HCT116 (cell line): ENCODE measurements around the gene KLK8. TPM values are rescaled to one million over a fixed set of nuclear protein-coding genes. Genes with fewer than 3 reads are reported as not detected.

ENCODE experiments used
- ATAC-seq: fragments of 200-7000 bp; cut with Tn5 transposase; 2 replicates; pipeline ENCODE4 v1.9.1; 2020; ENCODE audit warnings: mild to moderate bottlenecking, moderate library complexity
- BruUV-seq: library from RNA; stranded (reverse); fragments of 400-500 nt; replicated peaks from 2 replicates; lab custom pipeline; 2021; lab: Mats Ljungman, UMichigan
- CTCF ChIA-PET: fragments of 300-600 bp; sonication (Branson Sonifier 250); formaldehyde crosslinking; loops from one replicate; lab custom pipeline; 2021; ENCODE audit warnings: antibody characterized with exemption; lab: Charles Lee
- POLR2A ChIA-PET: fragments of 300-600, 350-600 bp; sonication (Branson Sonifier 250); formaldehyde crosslinking; loops from one replicate; lab custom pipeline; 2021; ENCODE audit warnings: antibody characterized with exemption; lab: Charles Lee
- RAD21 ChIA-PET, 2 experiments: fragments of 300-600 bp; sonication (Branson Sonifier 250); formaldehyde crosslinking; loops; one replicate each; lab custom pipeline; 2023; ENCODE audit warnings: low total read pairs in 2 of 2; ENCODE audit not compliant: uncharacterized antibody in 2 of 2, unreplicated experiment in 2 of 2, low non-redundant PET in 1 of 2; lab: Charles Lee
- DNase-seq: peaks from one replicate; pipeline ENCODE4 v3.0.0-alpha.2; 2010; ENCODE audit warnings: low read depth, low spot score
- H2AFZ ChIP-seq: fragments of 200-600 bp; shearing (Covaris generic), sonication (generic); 2 replicates; pipeline ENCODE4 v1.6.1; 2017; ENCODE audit warnings: low read depth, mixed run types, mixed read lengths, antibody characterized with exemption, low read length; ENCODE audit not compliant: poor library complexity, severe bottlenecking
- H3K27ac ChIP-seq: 2 replicates; pipeline ENCODE4 v1.5.1; 2012; ENCODE audit warnings: low read depth, low read length
- H3K27me3 ChIP-seq: fragments of 200-600 bp; sonication (generic); 2 replicates; pipeline ENCODE4 v1.6.1; 2016; ENCODE audit warnings: mixed run types, low read length, mixed read lengths; ENCODE audit not compliant: insufficient read depth
- H3K36me3 ChIP-seq, 2 experiments: fragments of 200-500 bp in 1 of 2; fragments of 200-600 bp in 1 of 2; sonication (Bioruptor generic) in 1 of 2; sonication (generic) in 1 of 2; 2 replicates each; pipeline versions ENCODE4 v1.5.1 to v1.6.1; 2014 to 2016; ENCODE audit warnings: low read length in 2 of 2, inconsistent platforms in 1 of 2, mixed read lengths in 1 of 2, mixed run types in 1 of 2; ENCODE audit not compliant: insufficient read depth in 2 of 2, control insufficient read depth in 1 of 2
- H3K4me1 ChIP-seq, 2 experiments: fragments of 200-600 bp in 1 of 2; sonication (generic) in 1 of 2; 2 replicates each; pipeline versions ENCODE4 v1.5.1 to v1.6.1; 2012 to 2017; ENCODE audit warnings: low read length in 2 of 2, inconsistent platforms in 1 of 2, mild to moderate bottlenecking in 1 of 2, mixed read lengths in 1 of 2, mixed run types in 1 of 2, moderate library complexity in 1 of 2; ENCODE audit not compliant: insufficient read depth in 2 of 2, control insufficient read depth in 1 of 2
- H3K4me2 ChIP-seq: fragments of 200-600 bp; sonication (generic); 2 replicates; pipeline ENCODE4 v1.6.1; 2017; ENCODE audit warnings: mixed run types, low read length, mixed read lengths
- H3K4me3 ChIP-seq, 2 experiments: fragments of 200-600 bp in 1 of 2; sonication (generic) in 1 of 2; replicated peaks in 1 of 2; 2 replicates each; pipeline ENCODE4 v1.5.1; 2011 to 2016; ENCODE audit warnings: low read length in 2 of 2, control low read depth in 1 of 2, low read depth in 1 of 2, mild to moderate bottlenecking in 1 of 2, mixed read lengths in 1 of 2, mixed run types in 1 of 2
- H3K79me2 ChIP-seq: fragments of 200-600 bp; sonication (generic); 2 replicates; pipeline ENCODE4 v1.6.1; 2017; ENCODE audit warnings: mild to moderate bottlenecking, mixed run types, low read length, moderate library complexity, mixed read lengths; ENCODE audit not compliant: insufficient read depth
- H3K9ac ChIP-seq: fragments of 200-600 bp; sonication (generic); 2 replicates; pipeline ENCODE4 v1.6.1; 2016; ENCODE audit warnings: low read length, mixed read lengths
- H3K9me2 ChIP-seq: fragments of 200-600 bp; sonication (generic), shearing (Covaris generic); 2 replicates; pipeline ENCODE4 v1.6.1; 2017; ENCODE audit warnings: mixed run types, mild to moderate bottlenecking, moderate library complexity; ENCODE audit not compliant: insufficient read depth
- H3K9me3 ChIP-seq, 2 experiments: fragments of 200-500 bp in 1 of 2; fragments of 200-600 bp in 1 of 2; sonication (Bioruptor generic) in 1 of 2; sonication (generic) in 1 of 2; 2 replicates each; pipeline ENCODE4 v1.6.1; 2014 to 2017; ENCODE audit warnings: low read length in 2 of 2, mixed read lengths in 2 of 2, inconsistent platforms in 1 of 2, low read depth in 1 of 2, mild to moderate bottlenecking in 1 of 2, mixed run types in 1 of 2, moderate library complexity in 1 of 2; ENCODE audit not compliant: control insufficient read depth in 1 of 2, insufficient read depth in 1 of 2
- H4K20me1 ChIP-seq: fragments of 200-600 bp; sonication (generic), shearing (Covaris generic); 2 replicates; pipeline ENCODE4 v1.6.1; 2017; ENCODE audit warnings: mixed run types, mild to moderate bottlenecking, moderate library complexity; ENCODE audit not compliant: insufficient read depth
- CBX3 ChIP-seq: IDR thresholded peaks from 2 replicates; pipeline ENCODE4 v1.6.1; 2012; ENCODE audit warnings: low read depth
- CEBPB ChIP-seq: IDR thresholded peaks from 2 replicates; pipeline ENCODE4 v1.6.1; 2012; ENCODE audit warnings: low read depth
- ELF1 ChIP-seq: IDR thresholded peaks from 2 replicates; pipeline ENCODE4 v1.6.1; 2012; ENCODE audit warnings: low read depth, borderline replicate concordance
- EZH2 ChIP-seq: fragments of 200-600 bp; sonication (generic); IDR thresholded peaks from 2 replicates; pipeline ENCODE4 v1.6.1; 2017; ENCODE audit warnings: antibody characterized with exemption, mixed run types
- EZH2phosphoT487 ChIP-seq: fragments of 200-600 bp; IDR thresholded peaks from 2 replicates; pipeline ENCODE4 v1.6.1; 2018; ENCODE audit warnings: antibody characterized with exemption, borderline replicate concordance
- JUND ChIP-seq: IDR thresholded peaks from 2 replicates; pipeline ENCODE4 v1.6.1; 2012
- MAX ChIP-seq: IDR thresholded peaks from 2 replicates; pipeline ENCODE4 v1.6.1; 2012
- POLR2A ChIP-seq: IDR thresholded peaks from 2 replicates; pipeline ENCODE4 v1.7.0; 2011; ENCODE audit warnings: borderline replicate concordance; ENCODE audit not compliant: insufficient read depth, insufficient read length; ENCODE audit errors: extremely low read depth
- POLR2AphosphoS5 ChIP-seq: IDR thresholded peaks from 2 replicates; pipeline ENCODE4 v1.6.1; 2011; ENCODE audit warnings: mild to moderate bottlenecking, low read depth, low read length, moderate library complexity
- RAD21 ChIP-seq: IDR thresholded peaks from 2 replicates; pipeline ENCODE4 v1.6.1; 2012; ENCODE audit warnings: low read depth, mild to moderate bottlenecking
- SIN3A ChIP-seq: IDR thresholded peaks from 2 replicates; pipeline ENCODE4 v1.6.1; 2012; ENCODE audit warnings: low read depth
- YY1 ChIP-seq: IDR thresholded peaks from 2 replicates; pipeline ENCODE4 v1.6.1; 2011; ENCODE audit warnings: low read length, low read depth, moderate library complexity, mild to moderate bottlenecking; ENCODE audit not compliant: insufficient replicate concordance; ENCODE audit errors: extremely low read depth
- ZFX ChIP-seq: fragments of 450-650 bp; IDR thresholded peaks from 2 replicates; pipeline ENCODE4 v1.6.1; 2017
- ZNF274 ChIP-seq: fragments of 200-500 bp; sonication (Bioruptor generic); IDR thresholded peaks from 2 replicates; pipeline ENCODE4 v1.6.1; 2014; ENCODE audit warnings: mild to moderate bottlenecking, low read depth, low read length, inconsistent platforms
- intact Hi-C: fragments of 100-400 bp; cut with micrococcal nuclease; formaldehyde crosslinking; loops from 2 replicates; pipeline ENCODE4 v1.10.0; 2022
- total RNA-seq: library from RNA; stranded (reverse); gene quantifications from one replicate; pipeline ENCODE4 v1.2.1, GENCODE V29; 2021; ENCODE audit not compliant: unreplicated experiment
- TF ChIP-seq, protein P1 (sequence below): IDR thresholded peaks from 2 replicates; pipeline ENCODE4 v1.6.1; 2012
- TF ChIP-seq, protein P2 (sequence below): IDR thresholded peaks from 2 replicates; pipeline ENCODE4 v1.6.1; 2012; ENCODE audit warnings: low read depth

The KLK8 gene
- total RNA-seq, 1 experiment from 2014 or later = 92.8 TPM

DNA sequence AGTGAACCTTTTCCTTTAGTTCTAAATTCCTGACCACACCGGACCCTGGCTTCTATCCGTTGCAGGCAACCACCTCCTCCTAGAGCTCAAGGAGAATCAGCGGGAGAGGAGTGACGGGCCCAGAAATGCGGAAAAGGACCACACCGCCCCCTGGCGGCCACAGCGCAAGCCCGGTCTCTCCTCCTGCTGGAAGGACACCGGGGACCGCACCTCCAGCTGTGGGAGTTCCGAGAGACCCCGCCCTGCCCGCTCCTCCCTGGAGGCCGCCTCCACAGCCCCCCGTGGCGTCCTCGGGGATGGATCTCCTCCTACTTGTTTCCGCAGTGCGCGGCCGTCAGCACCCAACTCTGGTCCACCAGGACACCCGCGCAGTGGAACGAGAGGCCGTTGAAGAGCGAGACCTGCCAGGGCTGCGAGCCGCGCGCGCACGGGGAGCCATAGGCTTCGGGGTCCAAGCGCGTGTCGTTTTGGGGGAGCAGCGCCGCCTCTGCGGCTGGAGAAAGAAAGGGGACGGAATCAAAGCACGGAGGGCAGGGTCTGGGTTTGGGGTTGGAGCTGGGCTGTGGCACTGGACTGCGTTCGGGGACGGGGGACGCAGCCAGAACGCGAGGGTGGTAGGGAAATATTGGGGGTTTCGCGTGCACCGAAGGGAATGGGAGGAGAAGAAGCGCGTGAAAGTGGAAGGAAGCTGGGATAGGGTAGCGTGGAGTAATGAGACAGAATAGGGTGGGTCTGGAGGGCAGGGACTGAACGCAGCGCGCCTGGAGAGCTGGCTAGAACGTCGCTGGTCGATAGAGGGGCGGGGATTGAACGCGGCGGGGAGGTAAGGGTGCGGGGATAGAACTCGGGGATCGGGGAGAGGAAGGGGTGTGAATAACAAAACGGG is 15.6 kb upstream of the KLK8 start (continued):
- no peak for TF ChIP-seq POLR2AphosphoS5
- TF ChIP-seq EZH2 = no peak
- TF ChIP-seq JUND = no peak
- TF ChIP-seq, protein P1, sequence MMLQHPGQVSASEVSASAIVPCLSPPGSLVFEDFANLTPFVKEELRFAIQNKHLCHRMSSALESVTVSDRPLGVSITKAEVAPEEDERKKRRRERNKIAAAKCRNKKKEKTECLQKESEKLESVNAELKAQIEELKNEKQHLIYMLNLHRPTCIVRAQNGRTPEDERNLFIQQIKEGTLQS = no peak
- TF ChIP-seq EZH2phosphoT487 = no peak
- no peak for TF ChIP-seq ZNF274

- ChIA-PET POLR2A (no interaction called here), CTCF (interaction anchor here (0.7 to 7.3 kb wide), 3 partner anchors 46 to 93 kb away, joined by 3 to 140 read pairs (median 27); no protein-coding TSS in a partner anchor), RAD21 (interaction anchor here in 1 of 2 experiments (1.2 to 1.8 kb wide), 2 partner anchors 82 to 93 kb away, joined by 3 to 4 read pairs; no protein-coding TSS in a partner anchor)
- H3K27ac ChIP-seq = no peak overlapping the region; the same call in 1 of the 2 replicates
- peak overlapping the region; percentile 13; the same call in 1 of the 2 replicates for H3K4me2 ChIP-seq
- intact Hi-C loops = loop anchor here (1.0 to 2.0 kb wide), 2 partner anchors 47 to 83 kb away; partner anchors contain the start of gene KLK6
- no peaks in the 10 kb centered on the region for H3K79me2 ChIP-seq
- no peaks in the 10 kb centered on the region for H4K20me1 ChIP-seq
- H3K4me3 ChIP-seq = no peak overlapping the region
- no peak overlapping the region for H2AFZ ChIP-seq
- H3K9me3 ChIP-seq = no peaks in the 10 kb centered on the region
- no peak overlapping the region for H3K9ac ChIP-seq
- H3K36me3 ChIP-seq = no peaks in the 10 kb centered on the region
- ATAC-seq (no peak), DNase-seq (no peak)
- no TSS peak for BruUV-seq
- H3K4me1 ChIP-seq = peaks cover 14 to 63% of the 10 kb centered on the region in 2 experiments
- H3K9me2 ChIP-seq = no peaks in the 10 kb centered on the region
- no peaks in the 10 kb centered on the region for H3K27me3 ChIP-seq
- TF ChIP-seq RAD21 (no peak), ZNF274 (no peak), CEBPB (no peak), MAX (no peak), POLR2AphosphoS5 (no peak), ZFX (no peak), JUND (no peak), ELF1 (no peak), SIN3A (no peak), YY1 (no peak), EZH2phosphoT487 (no peak), EZH2 (no peak), POLR2A (no peak), CBX3 (no peak)
- TF ChIP-seq, protein P1 = no peak
- TF ChIP-seq, protein P2, sequence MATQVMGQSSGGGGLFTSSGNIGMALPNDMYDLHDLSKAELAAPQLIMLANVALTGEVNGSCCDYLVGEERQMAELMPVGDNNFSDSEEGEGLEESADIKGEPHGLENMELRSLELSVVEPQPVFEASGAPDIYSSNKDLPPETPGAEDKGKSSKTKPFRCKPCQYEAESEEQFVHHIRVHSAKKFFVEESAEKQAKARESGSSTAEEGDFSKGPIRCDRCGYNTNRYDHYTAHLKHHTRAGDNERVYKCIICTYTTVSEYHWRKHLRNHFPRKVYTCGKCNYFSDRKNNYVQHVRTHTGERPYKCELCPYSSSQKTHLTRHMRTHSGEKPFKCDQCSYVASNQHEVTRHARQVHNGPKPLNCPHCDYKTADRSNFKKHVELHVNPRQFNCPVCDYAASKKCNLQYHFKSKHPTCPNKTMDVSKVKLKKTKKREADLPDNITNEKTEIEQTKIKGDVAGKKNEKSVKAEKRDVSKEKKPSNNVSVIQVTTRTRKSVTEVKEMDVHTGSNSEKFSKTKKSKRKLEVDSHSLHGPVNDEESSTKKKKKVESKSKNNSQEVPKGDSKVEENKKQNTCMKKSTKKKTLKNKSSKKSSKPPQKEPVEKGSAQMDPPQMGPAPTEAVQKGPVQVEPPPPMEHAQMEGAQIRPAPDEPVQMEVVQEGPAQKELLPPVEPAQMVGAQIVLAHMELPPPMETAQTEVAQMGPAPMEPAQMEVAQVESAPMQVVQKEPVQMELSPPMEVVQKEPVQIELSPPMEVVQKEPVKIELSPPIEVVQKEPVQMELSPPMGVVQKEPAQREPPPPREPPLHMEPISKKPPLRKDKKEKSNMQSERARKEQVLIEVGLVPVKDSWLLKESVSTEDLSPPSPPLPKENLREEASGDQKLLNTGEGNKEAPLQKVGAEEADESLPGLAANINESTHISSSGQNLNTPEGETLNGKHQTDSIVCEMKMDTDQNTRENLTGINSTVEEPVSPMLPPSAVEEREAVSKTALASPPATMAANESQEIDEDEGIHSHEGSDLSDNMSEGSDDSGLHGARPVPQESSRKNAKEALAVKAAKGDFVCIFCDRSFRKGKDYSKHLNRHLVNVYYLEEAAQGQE = no peak
Observed at GRCh38 chr19:51015691-51016267, 14.4 kb upstream of the KLK8 start.
